ENCODE data around the gene PRAMEF1.

PRAMEF1 gene

DNA sequence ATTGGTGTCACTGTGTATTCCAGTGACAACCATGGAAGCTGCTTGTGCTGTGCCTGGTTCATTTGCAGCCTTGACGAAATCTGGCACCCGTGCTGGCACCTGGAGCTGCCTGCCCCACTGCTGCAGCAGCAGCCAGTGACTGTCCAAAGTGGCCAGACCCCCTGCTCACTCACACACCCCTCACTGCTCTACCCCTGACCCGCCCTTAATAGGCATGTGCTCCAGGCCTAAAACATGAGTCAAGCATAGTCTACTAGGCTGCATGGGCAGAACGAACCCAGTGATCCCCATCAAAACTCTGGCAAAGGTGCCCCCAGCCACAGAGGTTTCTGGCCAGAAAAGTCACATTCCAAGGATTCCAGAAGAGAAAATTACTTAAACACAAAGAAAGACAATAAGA is 7.7 kb downstream of the PRAMEF1 start:
- Histone ChIP-seq H3K27me3 (ENCODE audit: insufficient read depth, poor library complexity, severe bottlenecking) (no peaks in the 10 kb centered on the region), H3K27ac (replicated peaks) (no peak overlapping the region), H3K4me3 (replicated peaks; ENCODE audit: insufficient read depth, low read length) (no peak overlapping the region)
- TF ChIP-seq POLR2AphosphoS5 (IDR thresholded peaks at IDR 0.05; ENCODE audit: low read depth) (no peak), GABPA (IDR thresholded peaks at IDR 0.05; ENCODE audit: low read depth) (no peak), SPI1 (IDR thresholded peaks at IDR 0.05; ENCODE audit: borderline replicate concordance, low read depth) (no peak)
- TF ChIP-seq, protein P1, sequence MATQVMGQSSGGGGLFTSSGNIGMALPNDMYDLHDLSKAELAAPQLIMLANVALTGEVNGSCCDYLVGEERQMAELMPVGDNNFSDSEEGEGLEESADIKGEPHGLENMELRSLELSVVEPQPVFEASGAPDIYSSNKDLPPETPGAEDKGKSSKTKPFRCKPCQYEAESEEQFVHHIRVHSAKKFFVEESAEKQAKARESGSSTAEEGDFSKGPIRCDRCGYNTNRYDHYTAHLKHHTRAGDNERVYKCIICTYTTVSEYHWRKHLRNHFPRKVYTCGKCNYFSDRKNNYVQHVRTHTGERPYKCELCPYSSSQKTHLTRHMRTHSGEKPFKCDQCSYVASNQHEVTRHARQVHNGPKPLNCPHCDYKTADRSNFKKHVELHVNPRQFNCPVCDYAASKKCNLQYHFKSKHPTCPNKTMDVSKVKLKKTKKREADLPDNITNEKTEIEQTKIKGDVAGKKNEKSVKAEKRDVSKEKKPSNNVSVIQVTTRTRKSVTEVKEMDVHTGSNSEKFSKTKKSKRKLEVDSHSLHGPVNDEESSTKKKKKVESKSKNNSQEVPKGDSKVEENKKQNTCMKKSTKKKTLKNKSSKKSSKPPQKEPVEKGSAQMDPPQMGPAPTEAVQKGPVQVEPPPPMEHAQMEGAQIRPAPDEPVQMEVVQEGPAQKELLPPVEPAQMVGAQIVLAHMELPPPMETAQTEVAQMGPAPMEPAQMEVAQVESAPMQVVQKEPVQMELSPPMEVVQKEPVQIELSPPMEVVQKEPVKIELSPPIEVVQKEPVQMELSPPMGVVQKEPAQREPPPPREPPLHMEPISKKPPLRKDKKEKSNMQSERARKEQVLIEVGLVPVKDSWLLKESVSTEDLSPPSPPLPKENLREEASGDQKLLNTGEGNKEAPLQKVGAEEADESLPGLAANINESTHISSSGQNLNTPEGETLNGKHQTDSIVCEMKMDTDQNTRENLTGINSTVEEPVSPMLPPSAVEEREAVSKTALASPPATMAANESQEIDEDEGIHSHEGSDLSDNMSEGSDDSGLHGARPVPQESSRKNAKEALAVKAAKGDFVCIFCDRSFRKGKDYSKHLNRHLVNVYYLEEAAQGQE (IDR thresholded peaks at IDR 0.05; ENCODE audit: insufficient replicate concordance, low read depth), result no peak
- TF ChIP-seq, protein P2, sequence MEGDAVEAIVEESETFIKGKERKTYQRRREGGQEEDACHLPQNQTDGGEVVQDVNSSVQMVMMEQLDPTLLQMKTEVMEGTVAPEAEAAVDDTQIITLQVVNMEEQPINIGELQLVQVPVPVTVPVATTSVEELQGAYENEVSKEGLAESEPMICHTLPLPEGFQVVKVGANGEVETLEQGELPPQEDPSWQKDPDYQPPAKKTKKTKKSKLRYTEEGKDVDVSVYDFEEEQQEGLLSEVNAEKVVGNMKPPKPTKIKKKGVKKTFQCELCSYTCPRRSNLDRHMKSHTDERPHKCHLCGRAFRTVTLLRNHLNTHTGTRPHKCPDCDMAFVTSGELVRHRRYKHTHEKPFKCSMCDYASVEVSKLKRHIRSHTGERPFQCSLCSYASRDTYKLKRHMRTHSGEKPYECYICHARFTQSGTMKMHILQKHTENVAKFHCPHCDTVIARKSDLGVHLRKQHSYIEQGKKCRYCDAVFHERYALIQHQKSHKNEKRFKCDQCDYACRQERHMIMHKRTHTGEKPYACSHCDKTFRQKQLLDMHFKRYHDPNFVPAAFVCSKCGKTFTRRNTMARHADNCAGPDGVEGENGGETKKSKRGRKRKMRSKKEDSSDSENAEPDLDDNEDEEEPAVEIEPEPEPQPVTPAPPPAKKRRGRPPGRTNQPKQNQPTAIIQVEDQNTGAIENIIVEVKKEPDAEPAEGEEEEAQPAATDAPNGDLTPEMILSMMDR (IDR thresholded peaks at IDR 0.05; ENCODE audit: insufficient read depth, low read length), result no peak
- DNase-seq (ENCODE audit: low read depth in 1 of 2, low spot score in 1 of 2), result no peak

DNA sequence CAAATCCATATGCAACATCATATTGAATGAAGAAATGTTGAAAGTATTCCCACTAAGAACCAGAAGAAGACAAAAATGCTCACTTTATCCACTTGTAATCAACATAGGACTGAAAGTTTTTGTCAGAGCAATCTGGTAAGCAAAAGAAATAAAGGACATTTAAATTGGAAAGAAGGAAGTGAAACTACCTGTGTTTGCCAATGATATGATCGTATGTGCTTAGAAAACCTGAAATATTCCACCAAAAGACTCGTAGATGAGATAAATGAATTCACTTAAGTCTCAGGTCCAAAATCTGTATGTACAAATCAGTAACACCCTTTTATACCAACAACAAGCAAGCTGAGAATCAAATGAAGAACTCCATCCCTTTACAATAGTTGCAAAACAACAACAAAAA is 8.5 kb downstream of the PRAMEF1 start:
- H3K27ac ChIP-seq (replicated peaks), result no peak overlapping the region
- no peaks in the 10 kb centered on the region for H3K27me3 ChIP-seq (ENCODE audit: insufficient read depth, poor library complexity, severe bottlenecking)
- H3K4me3 ChIP-seq (replicated peaks; ENCODE audit: insufficient read depth, low read length), result no peak overlapping the region
- TF ChIP-seq SPI1 (IDR thresholded peaks at IDR 0.05; ENCODE audit: borderline replicate concordance, low read depth), result no peak
- no peak for TF ChIP-seq GABPA (IDR thresholded peaks at IDR 0.05; ENCODE audit: low read depth)
- TF ChIP-seq, protein P1 (IDR thresholded peaks at IDR 0.05; ENCODE audit: insufficient replicate concordance, low read depth), result no peak
- TF ChIP-seq, protein P2 (IDR thresholded peaks at IDR 0.05; ENCODE audit: insufficient read depth, low read length), result no peak
- no peak for TF ChIP-seq POLR2AphosphoS5 (IDR thresholded peaks at IDR 0.05; ENCODE audit: low read depth)
- no peak for DNase-seq (ENCODE audit: low read depth in 1 of 2, low spot score in 1 of 2)

DNA sequence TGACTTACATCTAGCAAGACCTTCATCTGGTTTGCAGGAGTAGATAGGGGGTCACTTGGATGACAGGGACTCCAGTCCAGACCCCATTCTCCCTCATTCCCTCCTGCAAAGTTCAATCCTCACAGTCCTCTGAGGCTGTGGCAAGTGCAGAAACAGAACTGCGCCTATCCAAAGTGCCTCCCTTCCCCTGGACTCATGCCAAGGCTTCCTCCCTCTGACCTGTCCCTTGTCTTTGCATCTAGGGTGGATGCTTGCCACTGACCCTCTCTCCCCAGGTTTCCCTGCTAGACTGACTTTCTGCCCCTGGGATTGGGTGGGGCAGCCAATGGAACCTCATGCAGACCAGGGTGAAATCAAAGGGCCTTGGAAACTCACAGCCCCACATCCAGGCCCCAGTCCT is 18.7 kb downstream of the PRAMEF1 start:
- TF ChIP-seq GABPA (IDR thresholded peaks at IDR 0.05; ENCODE audit: low read depth) (no peak), SPI1 (IDR thresholded peaks at IDR 0.05; ENCODE audit: borderline replicate concordance, low read depth) (no peak)
- TF ChIP-seq, protein P1 (IDR thresholded peaks at IDR 0.05; ENCODE audit: insufficient replicate concordance, low read depth), result no peak

More for the DNA sequence above, 18.7 kb downstream of the PRAMEF1 start:
- no peak overlapping the region for H3K4me3 ChIP-seq (replicated peaks; ENCODE audit: insufficient read depth, low read length)
- DNase-seq (ENCODE audit: low read depth in 1 of 2, low spot score in 1 of 2), result no peak
- H3K27me3 ChIP-seq (ENCODE audit: insufficient read depth, poor library complexity, severe bottlenecking), result no peaks in the 10 kb centered on the region
- H3K27ac ChIP-seq (replicated peaks), result no peak overlapping the region

Measured in HL-60 (cell line).